SU-DHL-6 (cell line): ENCODE data around the gene DOCK6.

ENCODE experiments used
- H2AFZ ChIP-seq: fragments of 200-600 bp; sonication (generic); 2 replicates; pipeline ENCODE4 v1.6.1; 2014; ENCODE audit warnings: low read depth, mild to moderate bottlenecking, moderate library complexity, mixed read lengths, antibody characterized with exemption, low read length; ENCODE audit not compliant: severe bottlenecking
- H3F3A ChIP-seq: fragments of 200-600 bp; shearing (Covaris generic); 2 replicates; pipeline ENCODE4 v1.6.0; 2016; ENCODE audit warnings: antibody characterized with exemption, mild to moderate bottlenecking; ENCODE audit not compliant: insufficient read depth
- H3K27ac ChIP-seq: fragments of 200-600 bp; sonication (generic); 2 replicates; pipeline ENCODE4 v1.5.1; 2016; ENCODE audit warnings: low read depth, mild to moderate bottlenecking, low read length, moderate library complexity, mixed read lengths
- H3K27me3 ChIP-seq: fragments of 200-600 bp; sonication (generic), shearing (Covaris generic); 2 replicates; pipeline ENCODE4 v1.6.0; 2014; ENCODE audit warnings: mild to moderate bottlenecking, low read length
- H3K36me3 ChIP-seq: fragments of 200-600 bp; sonication (generic); 2 replicates; pipeline ENCODE4 v1.6.1; 2014; ENCODE audit warnings: mild to moderate bottlenecking, low read length, mixed read lengths
- H3K4me2 ChIP-seq: fragments of 300-600, 200-600 bp; shearing (Covaris generic), sonication (generic); 2 replicates; pipeline ENCODE4 v1.6.0; 2014; ENCODE audit warnings: low read length, low read depth, mild to moderate bottlenecking; ENCODE audit not compliant: poor library complexity, severe bottlenecking
- H3K4me3 ChIP-seq: fragments of 200-600 bp; sonication (generic); 2 replicates; pipeline ENCODE4 v1.5.1; 2014; ENCODE audit warnings: antibody characterized with exemption, low read length, mild to moderate bottlenecking, mixed read lengths; ENCODE audit not compliant: insufficient read depth, poor library complexity, severe bottlenecking
- H3K79me2 ChIP-seq: fragments of 200-600 bp; sonication (generic); 2 replicates; pipeline ENCODE4 v1.6.1; 2014; ENCODE audit warnings: mild to moderate bottlenecking, low read length, moderate library complexity; ENCODE audit not compliant: insufficient read depth
- H3K9ac ChIP-seq: fragments of 200-600 bp; sonication (generic); 2 replicates; pipeline ENCODE4 v1.7.0; 2014; ENCODE audit warnings: mild to moderate bottlenecking, low read length
- H3K9me2 ChIP-seq: fragments of 200-600 bp; sonication (generic); replicated peaks from 2 replicates; pipeline ENCODE4 v1.6.1; 2014; ENCODE audit warnings: low read length; ENCODE audit not compliant: insufficient read depth
- H3K9me3 ChIP-seq: fragments of 200-600 bp; sonication (generic); 2 replicates; pipeline ENCODE4 v1.6.1; 2014; ENCODE audit warnings: low read length, mixed read lengths; ENCODE audit not compliant: insufficient read depth
- H4K20me1 ChIP-seq: fragments of 200-600 bp; sonication (generic); 2 replicates; pipeline ENCODE4 v1.6.1; 2014; ENCODE audit warnings: low read depth, mild to moderate bottlenecking, antibody characterized with exemption, low read length, moderate library complexity, mixed read lengths
- EZH2phosphoT487 ChIP-seq: fragments of 200-600 bp; sonication (generic), shearing (Covaris generic); conservative IDR thresholded peaks from 2 replicates; pipeline ENCODE4 v1.6.1; 2018; ENCODE audit warnings: mild to moderate bottlenecking, antibody characterized with exemption, low read length, moderate library complexity, mixed read lengths
- TF ChIP-seq, protein P1 (sequence below): fragments of 200-600 bp; sonication (generic); IDR thresholded peaks from one replicate; pipeline ENCODE4 v1.5.1; 2017; ENCODE audit warnings: antibody characterized with exemption, mild to moderate bottlenecking, low read length, moderate library complexity; ENCODE audit not compliant: insufficient read depth, poor library complexity, severe bottlenecking

The DOCK6 gene

DNA sequence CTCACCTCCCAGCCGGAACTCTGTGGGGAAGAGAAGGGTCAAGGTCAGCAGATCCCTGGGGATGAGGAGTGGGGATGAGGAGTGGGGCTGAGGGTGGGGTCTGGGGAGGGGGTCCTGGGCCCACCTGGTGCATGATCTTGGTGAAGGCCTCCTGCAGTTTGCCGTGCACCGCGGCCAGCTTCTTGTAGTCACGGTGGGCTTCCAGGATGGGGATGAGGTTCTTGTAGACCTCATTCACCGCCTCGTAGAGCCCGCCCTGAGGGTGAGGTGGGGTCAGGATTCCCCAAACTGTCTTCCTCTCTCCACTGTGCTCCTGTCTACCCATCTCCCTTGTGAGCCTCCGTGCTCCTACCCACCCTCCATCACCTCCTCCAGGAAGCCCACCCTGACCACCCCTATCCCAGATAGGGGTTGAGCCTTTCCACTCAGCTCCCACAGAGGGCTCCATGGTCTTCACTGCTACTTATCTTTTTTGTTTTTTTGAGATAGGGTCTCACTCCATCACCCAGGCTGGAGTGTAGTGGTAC lies 58.2 kb downstream of the DOCK6 start:
- Histone ChIP-seq H3K9ac (no peak overlapping the region), H3K27me3 (no peaks in the 10 kb centered on the region), H3K4me2 (no peak overlapping the region), H3F3A (0 out of 2 replicates have a peak, but pooled peaks cover 4% of the 10 kb centered on the region), H3K79me2 (no peaks in the 10 kb centered on the region), H2AFZ (no peak overlapping the region), H3K4me3 (no peak overlapping the region), H3K9me3 (no peaks in the 10 kb centered on the region), H3K36me3 (no peaks in the 10 kb centered on the region), H3K9me2 (no peaks in the 10 kb centered on the region), H3K27ac (no peak overlapping the region), H4K20me1 (no peaks in the 10 kb centered on the region)
- TF ChIP-seq, protein P1, sequence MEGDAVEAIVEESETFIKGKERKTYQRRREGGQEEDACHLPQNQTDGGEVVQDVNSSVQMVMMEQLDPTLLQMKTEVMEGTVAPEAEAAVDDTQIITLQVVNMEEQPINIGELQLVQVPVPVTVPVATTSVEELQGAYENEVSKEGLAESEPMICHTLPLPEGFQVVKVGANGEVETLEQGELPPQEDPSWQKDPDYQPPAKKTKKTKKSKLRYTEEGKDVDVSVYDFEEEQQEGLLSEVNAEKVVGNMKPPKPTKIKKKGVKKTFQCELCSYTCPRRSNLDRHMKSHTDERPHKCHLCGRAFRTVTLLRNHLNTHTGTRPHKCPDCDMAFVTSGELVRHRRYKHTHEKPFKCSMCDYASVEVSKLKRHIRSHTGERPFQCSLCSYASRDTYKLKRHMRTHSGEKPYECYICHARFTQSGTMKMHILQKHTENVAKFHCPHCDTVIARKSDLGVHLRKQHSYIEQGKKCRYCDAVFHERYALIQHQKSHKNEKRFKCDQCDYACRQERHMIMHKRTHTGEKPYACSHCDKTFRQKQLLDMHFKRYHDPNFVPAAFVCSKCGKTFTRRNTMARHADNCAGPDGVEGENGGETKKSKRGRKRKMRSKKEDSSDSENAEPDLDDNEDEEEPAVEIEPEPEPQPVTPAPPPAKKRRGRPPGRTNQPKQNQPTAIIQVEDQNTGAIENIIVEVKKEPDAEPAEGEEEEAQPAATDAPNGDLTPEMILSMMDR, result peak; percentile 9
- no peak for TF ChIP-seq EZH2phosphoT487

DNA sequence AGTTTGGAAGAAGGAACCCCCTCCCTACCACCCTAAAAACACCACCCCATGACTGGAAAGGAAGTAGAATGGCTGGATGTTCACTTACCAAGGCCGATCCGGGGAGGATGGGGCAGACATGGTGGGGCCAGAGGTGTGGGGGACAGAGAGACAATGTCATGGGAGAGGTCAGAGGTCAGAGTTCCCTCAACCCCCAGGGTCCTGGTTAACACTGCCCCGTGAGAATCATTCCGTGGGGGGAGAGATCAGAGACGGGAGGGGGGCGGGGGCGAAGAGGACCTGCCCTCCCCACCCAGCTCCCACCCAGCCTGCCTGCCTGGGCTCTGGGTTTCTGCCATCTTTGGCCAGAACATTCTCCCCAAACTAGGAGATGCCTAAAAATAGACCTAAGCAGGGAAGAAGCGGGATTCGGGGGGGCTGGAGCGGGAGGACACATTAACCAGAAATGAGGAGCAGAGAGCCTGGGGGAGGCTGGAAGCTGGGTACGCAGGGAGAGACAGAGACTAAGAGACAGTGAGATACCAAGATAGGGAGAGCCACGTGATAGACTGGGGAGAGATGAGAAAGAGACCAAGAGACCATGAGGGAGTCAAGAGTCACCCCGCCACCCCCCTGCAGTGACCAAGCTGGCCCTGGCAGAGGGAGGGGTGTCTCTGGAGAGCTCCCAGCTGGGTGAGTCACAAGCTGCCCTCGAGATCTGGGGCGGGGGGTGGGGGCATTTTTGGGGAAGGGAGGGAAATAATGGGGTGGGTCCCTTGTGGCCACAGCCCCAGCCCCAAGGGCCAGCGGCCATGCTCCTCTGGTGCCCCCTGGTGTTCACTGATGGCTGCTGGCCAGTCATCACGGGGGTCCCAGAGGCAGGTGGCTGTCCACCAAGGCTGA lies 58.9 kb downstream of the DOCK6 start:
- Histone ChIP-seq H3K9me2 (no peaks in the 10 kb centered on the region), H3K27me3 (no peaks in the 10 kb centered on the region), H3K4me3 (no peak overlapping the region), H3K4me2 (no peak overlapping the region), H3K36me3 (no peaks in the 10 kb centered on the region), H3K79me2 (no peaks in the 10 kb centered on the region), H3K27ac (no peak overlapping the region), H3K9ac (no peak overlapping the region), H3F3A (0 out of 2 replicates have a peak, but pooled peaks cover 4% of the 10 kb centered on the region), H2AFZ (no peak overlapping the region), H4K20me1 (no peaks in the 10 kb centered on the region), H3K9me3 (no peaks in the 10 kb centered on the region)
- TF ChIP-seq, protein P1, result peak; percentile 70
- TF ChIP-seq EZH2phosphoT487, result no peak

DNA sequence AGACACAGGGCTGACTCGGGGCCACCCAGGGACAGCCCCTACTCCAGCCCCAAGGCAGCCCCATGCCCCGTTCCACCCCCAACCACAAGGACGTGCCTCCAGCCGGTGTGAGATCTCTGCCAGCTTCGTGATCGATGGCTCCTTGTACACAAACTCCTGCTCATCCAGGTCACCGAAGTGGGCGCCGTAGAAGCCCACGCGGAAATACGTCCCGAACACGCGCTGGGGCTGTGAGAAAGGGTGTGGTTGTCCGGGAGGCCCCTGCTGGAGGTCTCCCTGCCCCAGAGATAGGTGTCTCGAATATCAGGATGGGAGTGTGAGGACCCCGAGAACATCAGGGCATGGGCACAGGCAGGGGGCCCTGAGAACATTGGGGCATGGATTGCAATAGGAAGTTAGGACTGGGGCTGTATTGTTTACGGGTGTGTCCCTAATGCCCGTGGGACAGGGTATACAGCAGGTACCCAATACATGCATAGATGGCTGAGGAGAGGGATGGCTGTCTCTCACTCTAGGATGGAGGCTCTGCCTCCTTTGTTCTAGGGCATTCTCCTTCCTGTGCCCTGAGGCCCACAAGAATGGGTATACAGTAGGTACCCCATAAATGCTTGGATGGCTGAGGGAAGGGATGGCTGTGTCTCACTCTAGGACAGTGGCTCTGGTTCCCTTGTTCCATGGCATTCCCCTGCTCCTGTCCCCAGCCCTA lies 59.7 kb downstream of the DOCK6 start:
- no peak overlapping the region for H3K27ac ChIP-seq
- H3K4me3 ChIP-seq, result no peak overlapping the region
- 0 out of 2 replicates have a peak, but pooled peaks cover 8% of the 10 kb centered on the region for H3F3A ChIP-seq
- no peaks in the 10 kb centered on the region for H4K20me1 ChIP-seq
- H3K27me3 ChIP-seq, result no peaks in the 10 kb centered on the region
- H3K9ac ChIP-seq, result no peak overlapping the region
- H3K9me2 ChIP-seq, result no peaks in the 10 kb centered on the region
- no peak overlapping the region for H3K4me2 ChIP-seq
- H2AFZ ChIP-seq, result no peak overlapping the region
- no peaks in the 10 kb centered on the region for H3K79me2 ChIP-seq
- no peaks in the 10 kb centered on the region for H3K9me3 ChIP-seq
- no peaks in the 10 kb centered on the region for H3K36me3 ChIP-seq
- TF ChIP-seq, protein P1, result no peak
- no peak for TF ChIP-seq EZH2phosphoT487
